IMR-90 (cell line): Measurements from ENCODE around the gene EXOC4. TPM values are rescaled to one million over a fixed set of nuclear protein-coding genes. Genes with fewer than 3 reads are reported as not detected.

ENCODE experiments used
- ATAC-seq: fragments of 200-7000 bp; cut with Tn5 transposase; 2 replicates; pipeline ENCODE4 v1.9.1; 2020; ENCODE audit warnings: low read depth, mild to moderate bottlenecking, moderate library complexity
- BruUV-seq: library from RNA; stranded (reverse); fragments of 400-500 nt; replicated peaks from 2 replicates; lab custom pipeline; 2021; lab: Mats Ljungman, UMichigan
- CTCF ChIA-PET: fragments of 300-600 bp; formaldehyde crosslinking; extraction: SDS; loops from one replicate; lab custom pipeline; 2021; ENCODE audit warnings: antibody characterized with exemption; lab: Yijun Ruan, JAX
- POLR2A ChIA-PET: fragments of 300-600 bp; sonication (Branson Sonifier 250); formaldehyde crosslinking; loops from one replicate; lab custom pipeline; 2022; ENCODE audit warnings: antibody characterized with exemption; ENCODE audit not compliant: unreplicated experiment; lab: Charles Lee
- DNase-seq: peaks from one replicate; pipeline ENCODE4 v3.0.0; 2013
- H2AFZ ChIP-seq: replicated peaks from 2 replicates; pipeline ENCODE3; 2013; ENCODE audit warnings: low read length, mild to moderate bottlenecking; ENCODE audit not compliant: poor library complexity
- H2AK5ac ChIP-seq: 2 replicates; pipeline ENCODE4 v1.6.1; 2013; ENCODE audit warnings: low read depth, low read length, inconsistent platforms
- H2AK9ac ChIP-seq: replicated peaks from 2 replicates; pipeline ENCODE3; 2013; ENCODE audit warnings: mild to moderate bottlenecking, low read depth, low read length, moderate library complexity; ENCODE audit not compliant: poor library complexity
- H2BK120ac ChIP-seq: 2 replicates; pipeline ENCODE4 v1.6.1; 2013; ENCODE audit warnings: low read depth, low read length, inconsistent platforms
- H2BK15ac ChIP-seq: 3 replicates; pipeline ENCODE4 v1.6.1; 2013; ENCODE audit warnings: low read depth, low read length, inconsistent platforms
- H2BK20ac ChIP-seq: 2 replicates; pipeline ENCODE4 v1.6.1; 2013; ENCODE audit warnings: low read depth, mild to moderate bottlenecking, inconsistent platforms, low read length, moderate library complexity
- H2BK5ac ChIP-seq: 2 replicates; pipeline ENCODE4 v1.6.1; 2013; ENCODE audit warnings: mild to moderate bottlenecking, low read depth, low read length, inconsistent platforms; ENCODE audit not compliant: poor library complexity, severe bottlenecking
- H3K14ac ChIP-seq: replicated peaks from 2 replicates; pipeline ENCODE4 v1.6.1; 2013; ENCODE audit warnings: low read depth, low read length, inconsistent platforms
- H3K18ac ChIP-seq: 2 replicates; pipeline ENCODE4 v1.6.1; 2013; ENCODE audit warnings: low read depth, low read length, control low read depth
- H3K23ac ChIP-seq: 2 replicates; pipeline ENCODE4 v1.6.1; 2013; ENCODE audit warnings: low read depth, low read length, inconsistent platforms
- H3K27ac ChIP-seq: 2 replicates; pipeline ENCODE4 v1.5.1; 2013; ENCODE audit warnings: mild to moderate bottlenecking, control low read depth, low read length; ENCODE audit not compliant: insufficient read depth
- H3K27me3 ChIP-seq: 2 replicates; pipeline ENCODE4 v1.6.1; 2013; ENCODE audit warnings: low read length; ENCODE audit not compliant: control insufficient read depth, insufficient read depth
- H3K36me3 ChIP-seq: 2 replicates; pipeline ENCODE4 v1.6.1; 2013; ENCODE audit warnings: low read length, mixed read lengths; ENCODE audit not compliant: control insufficient read depth, insufficient read depth
- H3K4ac ChIP-seq: 2 replicates; pipeline ENCODE4 v1.6.1; 2013; ENCODE audit warnings: low read depth, low read length, inconsistent platforms
- H3K4me1 ChIP-seq: 2 replicates; pipeline ENCODE4 v1.6.1; 2013; ENCODE audit warnings: low read length, mixed read lengths; ENCODE audit not compliant: control insufficient read depth, insufficient read depth
- H3K4me2 ChIP-seq: 2 replicates; pipeline ENCODE4 v1.6.1; 2013; ENCODE audit warnings: low read depth, mild to moderate bottlenecking, control low read depth, low read length, moderate library complexity
- H3K4me3 ChIP-seq: 2 replicates; pipeline ENCODE4 v1.5.1; 2013; ENCODE audit warnings: low read depth, mild to moderate bottlenecking, control low read depth, low read length, moderate library complexity; ENCODE audit not compliant: insufficient read depth
- H3K56ac ChIP-seq: 2 replicates; pipeline ENCODE4 v1.6.1; 2013; ENCODE audit warnings: low read length, inconsistent platforms; ENCODE audit not compliant: insufficient read depth; ENCODE audit errors: extremely low read depth
- H3K79me1 ChIP-seq, 2 experiments: 2 replicates each; pipeline ENCODE4 v1.6.1; 2013; ENCODE audit warnings: low read length in 2 of 2, inconsistent platforms in 1 of 2, low read depth in 1 of 2
- H3K9ac ChIP-seq: 2 replicates; pipeline ENCODE4 v1.6.1; 2013; ENCODE audit warnings: low read depth, low read length, control low read depth
- H3K9me1 ChIP-seq: 2 replicates; pipeline ENCODE4 v1.6.1; 2013; ENCODE audit warnings: low read length, inconsistent platforms; ENCODE audit not compliant: insufficient read depth
- H3K9me3 ChIP-seq: 2 replicates; pipeline ENCODE4 v1.6.1; 2013; ENCODE audit warnings: low read length; ENCODE audit not compliant: control insufficient read depth, insufficient read depth
- H4K20me1 ChIP-seq: 2 replicates; pipeline ENCODE4 v1.6.1; 2013; ENCODE audit warnings: low read length, inconsistent platforms; ENCODE audit not compliant: insufficient read depth
- H4K5ac ChIP-seq: 2 replicates; pipeline ENCODE4 v1.6.1; 2013; ENCODE audit warnings: mild to moderate bottlenecking, low read depth, low read length, control low read depth
- H4K8ac ChIP-seq, 2 experiments: 2 replicates each; pipeline ENCODE4 v1.6.1; 2013; ENCODE audit warnings: low read depth in 2 of 2, low read length in 2 of 2, control low read depth in 1 of 2, inconsistent platforms in 1 of 2
- H4K91ac ChIP-seq: 2 replicates; pipeline ENCODE4 v1.6.1; 2013; ENCODE audit warnings: low read depth, low read length, inconsistent platforms; ENCODE audit not compliant: insufficient read depth
- ELK1 ChIP-seq: fragments of 150-350 bp; IDR thresholded peaks from 2 replicates; pipeline ENCODE4 v1.6.1; 2016; ENCODE audit warnings: low read depth, mild to moderate bottlenecking, low read length, moderate library complexity, borderline replicate concordance
- MAFK ChIP-seq: IDR thresholded peaks from 2 replicates; pipeline ENCODE4 v1.6.1; 2012; ENCODE audit warnings: low read depth, low read length, improper control_type of control experiment
- MXI1 ChIP-seq: IDR thresholded peaks from 2 replicates; pipeline ENCODE4 v1.6.1; 2012; ENCODE audit warnings: low read depth, mild to moderate bottlenecking, low read length, moderate library complexity, borderline replicate concordance
- WGBS, 2 experiments: methylation state at CpG; one replicate each; pipeline versions ENCODE4 v1.1.5 to v1.1.7; 2013; ENCODE audit warnings: missing lambda C conversion rate in 2 of 2; ENCODE audit not compliant: insufficient read length in 1 of 2; ENCODE audit errors: extremely low coverage in 2 of 2; 5-methylcytosine and 5-hydroxymethylcytosine counted together
- dilution Hi-C: fragments of 300-500 bp; cut with HindIII; formaldehyde crosslinking; loops from one replicate; pipeline ENCODE4 v1.14.3; 2018; ENCODE audit warnings: low sequenced_read_pairs; ENCODE audit not compliant: unreplicated experiment
- in situ Hi-C: fragments of 300-500 bp; cut with MboI; formaldehyde crosslinking; loops from 3 replicates; pipeline ENCODE4 v1.14.3; 2019; ENCODE audit warnings: low sequenced_read_pairs, inconsistent platforms, mixed read lengths
- intact Hi-C: fragments of 100-400 bp; cut with micrococcal nuclease; formaldehyde crosslinking; loops from 2 replicates; pipeline ENCODE4 v1.10.0; 2022
- polyA plus RNA-seq, 3 experiments: library from polyadenylated mRNA; depleted of rRNA; stranded (reverse); fragments of >200 nt; gene quantifications; 2 replicates each; pipeline ENCODE4 v1.2.3, GENCODE V29; 2012; ENCODE audit warnings: low replicate concordance in 1 of 3
- total RNA-seq: library from RNA; depleted of rRNA; stranded (reverse); fragments of >200 nt; gene quantifications from 2 replicates; pipeline ENCODE4 v1.2.3, GENCODE V29; 2012

EXOC4 gene
- total and polyA plus RNA-seq, 2 of the 4 experiments (the other 2 are of a cell fraction): 25.4 to 94.6 TPM

- peak overlapping the region; percentile 80; the same call in 1 of the 2 replicates for H2BK20ac ChIP-seq
- no peak overlapping the region for H4K5ac ChIP-seq
- H3K4me2 ChIP-seq: peak overlapping the region; percentile 63; the same call in 1 of the 2 replicates
- no peak overlapping the region for H3K27ac ChIP-seq
- H3K79me1 ChIP-seq: peaks cover 7 to 19% of the 10 kb centered on the region in 2 experiments; a peak in 3 of 4 replicates
- no peaks in the 10 kb centered on the region for H3K9me3 ChIP-seq
- intact Hi-C loops: loop anchor here (10.0 kb wide), 1 partner anchor 292 kb away; no protein-coding TSS in a partner anchor
- H3K27me3 ChIP-seq: no peaks in the 10 kb centered on the region
- peak overlapping the region; percentile 71; the same call in 1 of the 2 replicates for H2BK120ac ChIP-seq
- H2AK9ac ChIP-seq: no peak overlapping the region
- dilution Hi-C loops: no loop called here
- no peak overlapping the region for H2AK5ac ChIP-seq
- no peak overlapping the region for H3K4ac ChIP-seq
- H4K8ac ChIP-seq: no peak overlapping the region
- peak; percentile 80 for ATAC-seq
- in situ Hi-C loops: no loop called here
- H3K9ac ChIP-seq: no peak overlapping the region
- BruUV-seq: no TSS peak
- peak overlapping the region; percentile 66; the same call in 1 of the 2 replicates for H4K91ac ChIP-seq
- peak; percentile 41 for DNase-seq
- no peak overlapping the region for H2AFZ ChIP-seq
- H3K36me3 ChIP-seq: no peaks in the 10 kb centered on the region
- H3K4me1 ChIP-seq: peaks cover 6% of the 10 kb centered on the region
- H3K4me3 ChIP-seq: no peak overlapping the region
- H3K18ac ChIP-seq: no peak overlapping the region; the same call in 1 of the 2 replicates
- POLR2A ChIA-PET: no interaction called here
- peak overlapping the region; percentile 81; the same call in 1 of the 2 replicates for H3K14ac ChIP-seq
- no peak overlapping the region for H2BK15ac ChIP-seq
- H4K20me1 ChIP-seq: peaks cover 2% of the 10 kb centered on the region; the same call in 1 of the 2 replicates
- peak overlapping the region; percentile 75 for H2BK5ac ChIP-seq
- no peak overlapping the region for H3K56ac ChIP-seq
- H3K9me1 ChIP-seq: peaks cover 4% of the 10 kb centered on the region; the same call in 1 of the 2 replicates
- no peak for TF ChIP-seq ELK1
- no peak for TF ChIP-seq MXI1
- peak; percentile 68 for TF ChIP-seq MAFK
- no peak overlapping the region; the same call in 1 of the 2 replicates for H3K23ac ChIP-seq
- CTCF ChIA-PET: interaction anchor here (1.1 kb wide), 1 partner anchor 20 kb away, joined by 7 read pairs; no protein-coding TSS in a partner anchor
- WGBS, 2 experiments: no CpG with 5 or more reads among the region's 4 CpGs
Observed at GRCh38 chr7:133562621-133563020, 309.7 kb downstream of the EXOC4 start.
